Mammary epithelial cell (primary cell): ENCODE measurements around the gene PELI2.

Source experiments
- EZH2 ChIP-seq: IDR thresholded peaks from 2 replicates; pipeline ENCODE4 v1.6.1; 2012; ENCODE audit warnings: low read length, inconsistent platforms, borderline replicate concordance
- TF ChIP-seq, protein P1 (sequence below), 2 donors: IDR thresholded peaks in 1 of 2; conservative IDR thresholded peaks in 1 of 2; 2 replicates each; pipeline ENCODE4 v1.5.1; 2011 to 2012; ENCODE audit warnings: inconsistent platforms in 2 of 2, low read length in 2 of 2, mild to moderate bottlenecking in 2 of 2, control low read depth in 1 of 2, low read depth in 1 of 2; ENCODE audit not compliant: insufficient read depth in 1 of 2; ENCODE audit errors: extremely low read depth in 1 of 2

DNA sequence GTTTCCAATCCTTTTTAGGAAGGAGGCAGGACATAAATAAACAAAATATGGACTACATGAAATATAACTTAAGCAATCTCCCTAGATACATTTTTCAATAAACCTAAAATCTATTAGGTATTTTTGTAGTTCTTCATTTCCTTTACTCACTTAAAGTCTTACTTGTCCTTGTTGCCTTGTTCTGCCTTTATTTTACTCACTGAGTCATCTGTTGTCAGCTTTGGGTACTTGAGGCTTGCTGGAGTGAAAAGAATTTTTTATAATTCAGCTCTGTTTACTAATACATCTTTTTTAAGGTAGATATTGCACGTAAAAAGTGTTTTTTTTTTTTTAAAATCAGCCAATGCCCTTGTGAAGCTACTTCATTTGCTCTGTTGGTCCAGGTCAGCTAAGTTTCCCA lies 216.2 kb downstream of the PELI2 start:
- TF ChIP-seq, protein P1, sequence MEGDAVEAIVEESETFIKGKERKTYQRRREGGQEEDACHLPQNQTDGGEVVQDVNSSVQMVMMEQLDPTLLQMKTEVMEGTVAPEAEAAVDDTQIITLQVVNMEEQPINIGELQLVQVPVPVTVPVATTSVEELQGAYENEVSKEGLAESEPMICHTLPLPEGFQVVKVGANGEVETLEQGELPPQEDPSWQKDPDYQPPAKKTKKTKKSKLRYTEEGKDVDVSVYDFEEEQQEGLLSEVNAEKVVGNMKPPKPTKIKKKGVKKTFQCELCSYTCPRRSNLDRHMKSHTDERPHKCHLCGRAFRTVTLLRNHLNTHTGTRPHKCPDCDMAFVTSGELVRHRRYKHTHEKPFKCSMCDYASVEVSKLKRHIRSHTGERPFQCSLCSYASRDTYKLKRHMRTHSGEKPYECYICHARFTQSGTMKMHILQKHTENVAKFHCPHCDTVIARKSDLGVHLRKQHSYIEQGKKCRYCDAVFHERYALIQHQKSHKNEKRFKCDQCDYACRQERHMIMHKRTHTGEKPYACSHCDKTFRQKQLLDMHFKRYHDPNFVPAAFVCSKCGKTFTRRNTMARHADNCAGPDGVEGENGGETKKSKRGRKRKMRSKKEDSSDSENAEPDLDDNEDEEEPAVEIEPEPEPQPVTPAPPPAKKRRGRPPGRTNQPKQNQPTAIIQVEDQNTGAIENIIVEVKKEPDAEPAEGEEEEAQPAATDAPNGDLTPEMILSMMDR (conservative IDR thresholded peaks at IDR 0.05 in 1 of 2, IDR thresholded peaks at IDR 0.05 in 1 of 2; ENCODE audit: extremely low read depth in 1 of 2, insufficient read depth in 1 of 2, low read depth in 1 of 2, low read length in 2 of 2), result no peak
- no peak for TF ChIP-seq EZH2
